HTR-8/SVneo (cell line): ENCODE results near the gene MOV10.

Experiments used
- DNase-seq: peaks from one replicate; pipeline ENCODE4 v3.0.0; 2011; ENCODE audit warnings: low spot score, mixed read lengths; ENCODE audit not compliant: insufficient read length
- FAIRE-seq: peaks from 2 replicates; lab custom pipeline; 2011; peaks lifted over from hg19 to GRCh38; lab: Jason Lieb, UNC

MOV10 gene

GRCh38 chr1:112673592-112674439 lies 643 bp upstream of the MOV10 start:
- peak; percentile 21 for DNase-seq
- FAIRE-seq = no peak

- FAIRE-seq (no peak), DNase-seq (peak; percentile 21)
These were observed 698 bp downstream of the MOV10 start for GRCh38 chr1:112674986-112675727.

- no peak for FAIRE-seq
- DNase-seq = no peak
These were observed 1.4 kb downstream of the MOV10 start for GRCh38 chr1:112675728-112676381.

- no peak for DNase-seq
- no peak for FAIRE-seq
These were observed 2.1 kb downstream of the MOV10 start for GRCh38 chr1:112676543-112676942.

- FAIRE-seq = no peak
These were observed 3.0 kb downstream of the MOV10 start for GRCh38 chr1:112677501-112677900.

GRCh38 chr1:112678605-112679004 lies 4.1 kb downstream of the MOV10 start:
- DNase-seq (no peak), FAIRE-seq (no peak)

More at GRCh38 chr1:112677501-112677900, 3.0 kb downstream of the MOV10 start:
- DNase-seq = no peak

GRCh38 chr1:112685913-112686312 lies 11.5 kb downstream of the MOV10 start:
- DNase-seq (no peak), FAIRE-seq (no peak)

- FAIRE-seq = no peak
These were observed 12.0 kb downstream of the MOV10 start for GRCh38 chr1:112686417-112686816.

GRCh38 chr1:112686835-112687234 lies 12.4 kb downstream of the MOV10 start:
- no peak for FAIRE-seq
- DNase-seq = no peak

More at GRCh38 chr1:112686417-112686816, 12.0 kb downstream of the MOV10 start:
- DNase-seq = no peak

- DNase-seq = no peak
- no peak for FAIRE-seq
These were observed 12.9 kb downstream of the MOV10 start for GRCh38 chr1:112687361-112687760.

- no peak for FAIRE-seq
These were observed 13.5 kb downstream of the MOV10 start for GRCh38 chr1:112687785-112688496.

GRCh38 chr1:112688781-112689193 lies 14.3 kb downstream of the MOV10 start:
- no peak for DNase-seq
- FAIRE-seq = no peak

More at GRCh38 chr1:112687785-112688496, 13.5 kb downstream of the MOV10 start:
- DNase-seq = no peak

- no peak for FAIRE-seq
- DNase-seq = no peak
These were observed 14.9 kb downstream of the MOV10 start for GRCh38 chr1:112689196-112689841.

GRCh38 chr1:112689842-112690237 lies 15.4 kb downstream of the MOV10 start:
- DNase-seq (no peak), FAIRE-seq (no peak)

GRCh38 chr1:112692681-112693080 lies 18.2 kb downstream of the MOV10 start:
- FAIRE-seq = no peak
- DNase-seq = no peak

GRCh38 chr1:112693821-112694220 lies 19.4 kb downstream of the MOV10 start:
- FAIRE-seq = no peak

GRCh38 chr1:112694363-112694929 lies 20.0 kb downstream of the MOV10 start:
- no peak for DNase-seq
- no peak for FAIRE-seq

More at GRCh38 chr1:112693821-112694220, 19.4 kb downstream of the MOV10 start:
- DNase-seq = no peak

- FAIRE-seq (no peak), DNase-seq (no peak)
These were observed 20.8 kb downstream of the MOV10 start for GRCh38 chr1:112695276-112695675.
